GM19023 (cell line): ENCODE data around the gene AGBL5.

Experiments used
- ATAC-seq: cut with Tn5 transposase; IDR thresholded peaks from one replicate; pipeline ENCODE4 v1.9.1; 2021; ENCODE audit warnings: mild to moderate bottlenecking, moderate library complexity; ENCODE audit not compliant: unreplicated experiment

The AGBL5 gene

GRCh38 chr2:27049422-27050280 is 1.8 kb upstream of the AGBL5 start:
- peak; percentile 10 for ATAC-seq

DNA sequence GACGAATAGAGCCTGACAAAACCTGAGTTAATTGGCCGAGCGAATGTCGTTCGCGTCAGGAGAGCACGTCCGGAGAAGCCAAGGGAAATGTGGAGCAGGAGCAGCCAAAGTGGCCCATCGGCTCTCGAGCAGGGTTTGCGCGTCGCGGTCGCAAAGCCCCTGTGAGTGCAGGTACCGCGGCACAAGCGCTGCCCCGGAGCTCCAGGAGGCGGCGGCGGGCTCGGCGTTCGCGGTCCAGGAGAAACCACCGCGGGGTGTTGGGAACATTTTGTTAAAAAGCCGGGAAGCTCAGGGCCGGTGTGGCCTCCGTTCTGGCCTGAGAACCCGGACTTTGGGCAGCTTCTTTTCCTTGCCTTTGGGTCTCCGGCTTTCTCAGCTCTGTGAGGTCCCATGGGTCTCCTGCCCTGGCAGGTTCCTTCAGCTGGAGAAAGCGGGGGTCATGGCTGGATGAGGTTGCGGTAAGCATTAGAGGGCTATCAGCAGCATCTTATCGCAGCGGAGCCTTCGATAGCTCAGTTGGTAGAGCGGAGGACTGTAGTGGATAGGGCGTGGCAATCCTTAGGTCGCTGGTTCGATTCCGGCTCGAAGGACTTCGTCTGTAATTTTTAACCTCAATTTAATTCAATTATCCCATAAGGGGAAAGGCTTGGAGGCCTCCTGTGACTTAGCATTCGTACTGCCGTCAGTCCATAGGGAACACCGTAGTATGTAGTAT is 1.0 kb upstream of the AGBL5 start:
- peak; percentile 45 for ATAC-seq

DNA sequence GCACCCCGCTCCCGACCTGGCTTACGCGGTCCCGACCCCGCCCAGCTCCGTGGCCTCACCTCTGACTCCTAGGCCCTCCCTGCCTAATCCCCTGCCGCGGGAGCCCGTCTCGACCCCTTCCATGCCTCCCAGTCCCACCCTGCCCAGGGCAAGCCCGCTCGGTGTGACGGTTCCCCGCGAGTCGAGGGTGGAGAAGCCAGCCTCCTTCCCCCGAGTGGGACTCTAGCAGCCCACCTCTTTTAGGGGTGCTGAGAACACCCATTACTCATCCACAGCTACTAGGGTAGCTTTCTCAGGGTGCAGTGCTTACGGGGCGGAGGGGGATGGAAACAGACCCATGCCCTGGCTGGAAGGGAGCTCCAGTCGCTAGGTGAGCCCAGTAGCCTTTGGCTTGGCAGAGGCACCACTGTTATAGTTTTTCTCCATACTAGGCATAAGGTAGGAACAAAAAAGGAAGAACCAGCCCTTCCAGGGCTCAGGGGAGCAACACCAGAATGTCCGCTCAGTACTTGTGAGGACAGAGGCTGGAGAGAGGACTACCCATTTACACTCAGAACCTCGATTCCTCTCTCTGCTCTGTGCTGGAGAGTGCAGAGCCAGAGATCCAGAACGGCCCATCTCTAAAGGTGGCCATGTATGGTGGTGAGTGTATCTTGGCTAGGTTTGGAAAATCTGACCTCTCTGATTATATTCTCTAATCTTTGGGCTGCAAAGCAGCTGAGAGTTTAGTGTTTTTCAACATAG is 606 bp downstream of the AGBL5 start:
- peak; percentile 0 for ATAC-seq

DNA sequence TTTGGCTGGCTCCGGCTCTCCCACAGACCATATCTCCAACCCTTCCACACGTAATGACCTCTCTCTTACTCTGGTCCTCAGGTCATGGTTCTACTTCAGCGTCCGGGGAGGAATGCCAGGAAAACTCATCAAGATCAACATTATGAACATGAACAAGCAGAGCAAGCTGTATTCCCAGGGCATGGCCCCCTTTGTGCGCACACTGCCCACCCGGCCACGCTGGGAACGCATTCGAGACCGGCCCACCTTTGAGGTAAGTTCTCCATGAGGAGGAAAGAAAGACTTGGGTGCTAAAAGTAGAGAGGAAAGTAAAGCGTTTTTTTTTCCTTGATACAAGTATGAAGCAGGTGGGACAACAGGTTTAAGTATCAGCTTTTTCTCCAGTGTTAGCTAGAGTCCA is 1.9 kb downstream of the AGBL5 start:
- no peak for ATAC-seq

- ATAC-seq = no peak
Observed at GRCh38 chr2:27053776-27054175, 2.3 kb downstream of the AGBL5 start.

- ATAC-seq = no peak
Observed at GRCh38 chr2:27054721-27055120, 3.3 kb downstream of the AGBL5 start.

DNA sequence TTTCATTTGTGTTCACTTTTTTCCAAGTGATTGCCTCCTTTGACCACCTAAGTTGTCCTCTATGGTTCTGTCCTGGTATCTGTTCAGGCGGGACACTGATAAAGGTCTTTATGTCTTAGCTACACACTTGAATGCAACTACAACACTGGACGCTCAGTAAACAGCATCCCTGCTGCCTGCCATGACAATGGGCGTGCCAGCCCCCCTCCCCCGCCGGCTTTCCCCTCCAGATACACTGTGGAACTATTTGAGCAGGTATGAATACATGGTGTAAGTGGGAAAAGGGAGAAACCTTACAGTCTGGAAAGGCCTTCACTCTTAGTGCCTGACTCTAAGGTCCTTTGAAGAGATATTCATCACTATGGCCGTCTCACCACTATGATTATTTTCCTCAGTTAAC is 5.7 kb downstream of the AGBL5 start:
- no peak for ATAC-seq

GRCh38 chr2:27058210-27058609 is 6.7 kb downstream of the AGBL5 start:
- ATAC-seq = no peak

DNA sequence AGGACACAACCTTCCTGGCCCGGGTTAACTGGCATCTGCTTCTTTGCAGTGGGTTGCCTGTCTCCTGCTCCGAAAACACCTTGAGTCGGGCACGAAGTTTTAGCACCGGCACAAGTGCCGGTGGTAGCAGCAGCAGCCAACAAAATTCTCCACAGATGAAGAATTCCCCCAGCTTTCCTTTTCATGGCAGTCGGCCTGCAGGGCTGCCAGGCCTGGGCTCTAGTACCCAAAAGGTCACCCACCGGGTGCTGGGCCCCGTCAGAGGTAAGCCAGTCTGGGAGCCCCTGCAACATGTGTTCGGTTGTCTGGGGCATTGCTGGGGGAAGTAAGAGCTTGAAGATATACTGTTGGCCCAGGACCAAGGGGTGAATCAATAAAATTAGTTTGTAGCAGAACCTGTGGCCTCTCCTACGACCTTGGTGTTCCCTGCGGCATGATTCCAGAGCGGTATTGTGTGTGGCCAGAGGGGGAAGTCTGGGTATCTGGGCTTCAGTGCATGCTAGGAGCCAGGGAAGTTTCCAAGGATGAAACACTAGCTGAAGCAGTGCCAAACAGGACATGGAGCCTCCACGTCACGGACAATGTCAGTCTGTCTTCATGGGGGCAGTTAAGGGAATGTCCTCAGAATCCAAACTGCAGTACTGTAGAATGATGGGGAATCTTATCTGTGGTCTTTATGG is 7.8 kb downstream of the AGBL5 start:
- ATAC-seq = no peak

DNA sequence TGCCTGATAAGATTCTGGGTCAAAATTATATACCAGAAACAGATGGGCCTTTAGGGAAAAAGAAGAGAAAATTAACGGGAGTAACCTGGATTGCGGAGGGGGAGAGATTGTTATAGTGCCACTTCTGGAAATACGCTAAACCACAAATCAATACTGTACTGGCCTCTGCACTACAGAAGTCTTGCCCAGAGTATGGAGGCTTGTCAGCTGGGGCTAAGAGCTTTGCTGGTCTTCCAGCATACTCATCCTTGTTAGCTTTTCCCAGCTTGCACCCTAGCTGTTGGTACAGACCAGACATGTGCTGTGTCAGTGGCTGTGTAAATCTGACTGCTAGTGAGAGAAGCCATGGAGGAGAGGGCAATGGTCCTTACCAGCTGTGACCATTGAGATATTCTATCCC is 8.9 kb downstream of the AGBL5 start:
- no peak for ATAC-seq

GRCh38 chr2:27065128-27065527 is 13.7 kb downstream of the AGBL5 start:
- ATAC-seq = no peak

DNA sequence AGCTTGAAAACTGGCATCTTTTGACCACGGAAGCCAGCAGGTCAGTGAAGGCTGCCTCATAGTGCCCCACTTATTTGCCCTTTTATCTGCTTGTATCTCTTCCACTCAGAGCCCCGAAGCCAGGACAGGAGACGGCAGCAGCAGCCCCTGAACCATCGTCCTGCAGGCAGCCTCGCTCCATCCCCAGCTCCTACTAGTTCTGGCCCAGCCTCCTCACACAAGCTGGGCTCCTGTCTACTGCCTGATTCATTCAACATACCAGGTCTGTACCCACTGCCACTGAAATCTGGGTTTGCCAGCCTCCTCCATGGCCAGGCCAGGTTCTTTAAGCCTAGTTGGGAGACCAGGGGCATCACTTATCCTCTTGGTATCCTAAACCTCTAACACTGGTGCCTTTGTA is 15.9 kb downstream of the AGBL5 start:
- no peak for ATAC-seq

- ATAC-seq = no peak
Observed at GRCh38 chr2:27069436-27069835, 18.0 kb downstream of the AGBL5 start.

DNA sequence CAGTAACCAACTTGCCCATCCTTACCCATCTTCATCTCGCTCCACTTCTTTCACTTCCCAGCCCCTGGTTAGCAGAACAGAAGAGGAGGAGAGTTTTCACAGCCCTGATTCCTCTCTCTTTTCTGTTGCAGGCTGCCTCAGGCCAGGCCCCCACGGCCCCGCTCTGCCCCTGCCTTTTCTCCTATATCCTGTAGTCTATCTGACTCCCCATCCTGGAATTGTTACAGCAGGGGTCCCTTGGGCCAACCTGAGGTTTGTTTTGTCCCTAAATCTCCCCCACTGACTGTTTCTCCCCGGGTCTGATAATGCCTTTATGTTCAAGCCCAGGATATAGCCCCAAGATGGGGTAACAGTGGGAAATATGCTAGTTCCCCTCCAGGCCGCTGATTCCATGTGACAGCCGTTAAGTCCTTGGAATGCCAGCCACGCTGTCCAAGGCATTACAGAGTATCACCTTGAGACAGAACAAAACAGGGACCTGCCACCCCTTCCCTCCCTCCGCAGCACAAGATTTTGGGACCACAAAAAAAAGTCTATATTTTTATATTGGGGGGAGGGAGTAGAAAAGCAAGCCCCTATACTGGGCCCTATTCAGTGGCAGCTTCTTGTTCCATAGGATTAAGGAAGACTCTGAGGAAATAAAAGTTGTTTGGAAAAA is 18.6 kb downstream of the AGBL5 start:
- no peak for ATAC-seq

DNA sequence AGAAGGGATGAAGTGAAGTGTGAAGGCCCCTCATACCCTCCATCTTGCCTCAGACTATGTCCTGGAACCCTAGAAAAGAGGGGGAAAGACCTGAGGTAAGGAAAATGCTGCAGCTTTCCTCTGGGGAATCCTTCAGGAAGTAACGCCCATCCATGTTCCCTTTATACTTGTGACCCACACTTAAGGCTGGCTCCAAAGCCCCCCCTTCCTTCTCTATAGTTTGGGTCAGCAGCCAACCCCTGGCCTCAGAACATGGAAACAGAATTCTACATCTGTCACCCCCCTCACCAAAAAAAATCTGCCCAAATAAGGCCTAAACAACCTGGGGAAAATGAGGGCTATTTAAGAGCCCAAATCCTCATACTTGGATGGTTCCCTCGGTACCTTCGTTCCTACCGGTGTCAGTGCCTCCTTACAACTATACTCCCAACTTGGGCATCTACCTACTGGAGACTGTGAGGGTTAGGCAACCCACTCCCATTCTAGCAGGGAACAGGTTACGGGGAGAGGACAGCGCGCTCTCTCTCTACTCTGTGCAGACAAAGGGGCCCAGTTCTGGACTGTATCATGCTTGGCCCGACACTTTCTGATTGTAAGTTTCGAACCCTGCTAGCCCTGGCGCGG is 19.3 kb downstream of the AGBL5 start:
- no peak for ATAC-seq

DNA sequence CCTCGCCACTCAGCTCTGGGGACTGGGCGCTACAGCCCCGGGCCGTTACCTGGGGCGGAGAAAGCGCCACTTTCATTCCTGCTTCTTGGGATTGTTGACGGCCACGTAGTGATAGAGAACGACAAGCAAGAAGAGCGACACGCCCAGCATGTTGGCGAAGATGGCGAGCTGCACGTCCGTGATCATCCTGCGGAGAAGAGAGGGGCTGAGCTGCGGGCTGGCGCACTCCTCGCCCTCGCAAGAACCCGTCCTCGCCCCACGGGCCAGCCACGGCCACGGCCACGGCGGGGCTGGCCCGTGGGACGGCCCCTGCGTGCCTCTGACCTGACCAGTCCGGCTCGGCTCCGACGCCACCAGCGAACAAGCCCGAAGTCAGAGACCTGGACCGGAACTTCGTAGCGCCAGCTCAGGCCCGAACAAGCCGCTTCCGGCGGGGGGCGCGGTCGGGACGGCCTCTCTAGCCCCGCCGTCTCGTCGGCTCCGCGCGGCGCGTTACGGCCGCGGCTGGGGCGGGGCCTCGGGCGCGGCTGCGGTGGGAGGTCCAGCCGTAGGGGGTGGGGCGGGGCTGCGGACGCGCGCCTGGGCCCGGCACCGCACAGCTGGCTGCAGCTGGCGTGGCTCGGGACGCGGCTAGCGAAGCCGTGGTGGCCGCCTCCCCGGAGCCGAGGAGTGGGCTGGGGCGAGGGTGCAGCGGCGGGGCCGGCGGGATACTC is 20.0 kb downstream of the AGBL5 start, which contains the start of gene OST4:
Gene OST4 (minus strand): TSS at position 378 of the 713 bp plus-strand sequence.
- ATAC-seq = peak; percentile 83

DNA sequence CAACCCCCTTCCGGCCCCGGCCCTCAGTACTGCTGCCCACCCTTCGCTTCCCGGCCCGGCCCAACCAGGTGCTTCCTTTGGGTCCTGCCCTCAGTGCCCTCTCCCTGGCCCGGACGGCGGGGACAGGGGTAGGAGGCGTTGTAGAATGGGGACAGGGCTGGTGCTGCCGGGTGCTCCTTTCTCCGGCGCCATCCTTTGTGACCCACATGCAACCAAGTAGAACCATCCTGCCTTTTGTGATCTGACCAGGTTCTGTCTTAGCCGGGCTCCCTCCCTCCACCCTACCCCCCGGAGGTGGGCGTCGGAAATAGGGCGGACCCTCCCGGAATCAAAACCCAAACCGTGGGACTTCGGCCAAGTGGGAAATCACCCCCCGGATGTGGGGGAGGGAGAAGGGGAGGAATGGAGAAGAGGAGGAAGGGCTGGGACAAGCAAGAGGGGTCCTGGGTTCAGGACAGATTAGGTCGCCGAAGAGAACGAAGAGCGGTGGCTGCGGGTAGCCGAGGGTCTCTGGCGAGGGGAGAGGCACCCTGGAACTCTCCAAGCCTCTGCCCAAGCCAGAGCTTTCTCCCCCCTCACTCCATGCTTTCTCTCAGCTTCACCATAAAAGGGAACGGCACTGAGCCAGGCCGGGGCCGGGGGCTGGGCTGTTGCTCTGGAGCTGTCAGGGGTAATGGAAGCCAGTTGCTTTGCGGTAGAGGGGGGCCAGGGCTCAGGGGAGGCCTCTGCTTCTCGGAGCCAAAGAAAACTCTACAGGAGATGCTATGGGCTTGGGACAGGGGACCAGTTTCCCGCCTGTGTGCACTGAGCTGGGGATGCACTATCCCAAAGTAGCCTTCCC is 20.7 kb downstream of the AGBL5 start:
- peak; percentile 14 for ATAC-seq

- ATAC-seq = no peak
Observed at GRCh38 chr2:27072920-27073319, 21.5 kb downstream of the AGBL5 start.
